HG02870 (cell line): ENCODE results near the gene GFRA1.

Source experiments
- ATAC-seq: cut with Tn5 transposase; IDR thresholded peaks from one replicate; pipeline ENCODE4 v1.9.1; 2021; ENCODE audit warnings: mild to moderate bottlenecking, moderate library complexity; ENCODE audit not compliant: unreplicated experiment

Gene GFRA1

GRCh38 chr10:116132780-116133399, 140.1 kb downstream of the GFRA1 start:
- ATAC-seq, result no peak

- no peak for ATAC-seq
Observed at GRCh38 chr10:116130006-116130405, 143.0 kb downstream of the GFRA1 start.

- no peak for ATAC-seq
Observed at GRCh38 chr10:116126954-116127695, 145.9 kb downstream of the GFRA1 start.

- ATAC-seq, result no peak
Observed at GRCh38 chr10:116126239-116126638, 146.8 kb downstream of the GFRA1 start.

GRCh38 chr10:116125180-116125579, 147.8 kb downstream of the GFRA1 start:
- ATAC-seq, result no peak

GRCh38 chr10:116124777-116125176, 148.2 kb downstream of the GFRA1 start:
- no peak for ATAC-seq

GRCh38 chr10:116122664-116123063, 150.3 kb downstream of the GFRA1 start:
- no peak for ATAC-seq

GRCh38 chr10:116121640-116122525, 151.1 kb downstream of the GFRA1 start:
- ATAC-seq, result no peak

- no peak for ATAC-seq
Observed at GRCh38 chr10:116120688-116121455, 152.1 kb downstream of the GFRA1 start.

GRCh38 chr10:116118847-116119246, 154.2 kb downstream of the GFRA1 start:
- no peak for ATAC-seq

GRCh38 chr10:116115797-116116196, 157.2 kb downstream of the GFRA1 start:
- no peak for ATAC-seq

- no peak for ATAC-seq
Observed at GRCh38 chr10:116115036-116115641, 157.9 kb downstream of the GFRA1 start.

GRCh38 chr10:116113721-116114501, 159.1 kb downstream of the GFRA1 start:
- no peak for ATAC-seq

GRCh38 chr10:116112232-116113231, 160.5 kb downstream of the GFRA1 start:
- no peak for ATAC-seq

- ATAC-seq, result no peak
Observed at GRCh38 chr10:116111483-116112095, 161.4 kb downstream of the GFRA1 start.

GRCh38 chr10:116110736-116111135, 162.3 kb downstream of the GFRA1 start:
- no peak for ATAC-seq

GRCh38 chr10:116109881-116110280, 163.1 kb downstream of the GFRA1 start:
- ATAC-seq, result no peak

GRCh38 chr10:116109481-116109880, 163.5 kb downstream of the GFRA1 start:
- no peak for ATAC-seq
